Activated CD8-positive, alpha-beta memory T cell treated with anti-CD3 and anti-CD28 coated beads, Interleukin-2, amount 50 U/mL, for 48 hours (primary cell): ENCODE measurements around the gene ZNF655.
"Not testable (repeated sequence)": the region's sequence is repeated elsewhere in the genome, so short reads cannot be mapped to it uniquely, and the experiment has no call there.

Source experiments
- DNase-seq: peaks from one replicate; pipeline ENCODE4 v3.0.0-alpha.2; 2020

ZNF655 gene

GRCh38 chr7:99558306-99559174 lies at the start of gene ZNF655:
Gene ZNF655 (plus strand): TSS chr7:99558642. CDS start chr7:99560560, 1,918 bp downstream.
- DNase-seq = peak; percentile 95

- DNase-seq = no peak
These were observed 44.4 kb upstream of the ZNF655 start for GRCh38 chr7:99514050-99514449.

DNA sequence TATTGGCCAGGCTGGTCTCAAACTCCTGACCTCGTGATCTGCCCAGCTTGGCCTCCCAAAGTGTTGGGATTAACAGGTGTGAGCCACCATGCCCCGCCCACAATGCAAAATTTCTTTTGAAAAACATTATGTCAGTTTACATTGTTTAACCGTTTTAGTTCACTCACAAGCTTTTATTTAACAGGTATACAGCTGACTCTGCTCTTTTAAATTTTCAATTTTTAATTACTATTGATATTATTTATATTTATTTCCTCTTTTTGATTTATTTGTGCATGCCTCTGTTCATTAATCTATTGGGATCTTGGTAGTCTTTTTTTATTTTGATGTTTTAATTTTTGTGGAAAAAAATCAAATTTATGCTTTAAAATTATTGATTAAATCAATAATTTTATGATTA lies 37.0 kb upstream of the ZNF655 start:
- DNase-seq = no peak

GRCh38 chr7:99525713-99526440 lies 32.6 kb upstream of the ZNF655 start:
- no peak for DNase-seq

- no peak for DNase-seq
These were observed 27.1 kb upstream of the ZNF655 start for GRCh38 chr7:99531354-99531765.

- no peak for DNase-seq
These were observed 22.8 kb upstream of the ZNF655 start for GRCh38 chr7:99535667-99536066.

- DNase-seq = no peak
These were observed 19.1 kb upstream of the ZNF655 start for GRCh38 chr7:99539213-99539811.

- DNase-seq = no peak
These were observed 17.9 kb upstream of the ZNF655 start for GRCh38 chr7:99540542-99540941.

DNA sequence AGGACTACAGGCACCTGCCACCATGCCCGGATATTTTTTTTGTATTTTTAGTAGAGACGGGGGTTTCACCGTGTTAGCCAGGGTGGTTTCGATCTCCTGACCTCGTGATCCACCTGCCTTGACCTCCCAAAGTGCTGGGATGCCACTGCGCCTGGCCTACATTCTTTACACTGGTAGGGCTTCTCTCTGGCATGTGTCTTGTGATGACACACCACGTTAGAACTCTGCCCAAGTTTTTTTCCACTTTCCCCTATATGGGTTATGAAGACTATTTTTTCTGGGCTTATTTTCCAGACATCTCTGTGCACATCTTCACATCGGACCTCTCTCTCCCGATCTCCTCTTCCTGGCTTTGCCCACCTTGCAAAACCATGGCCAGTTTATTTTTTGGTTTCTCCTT lies 17.2 kb upstream of the ZNF655 start:
- no peak for DNase-seq

GRCh38 chr7:99543081-99543671 lies 15.3 kb upstream of the ZNF655 start:
- no peak for DNase-seq

GRCh38 chr7:99543916-99544315 lies 14.5 kb upstream of the ZNF655 start:
- DNase-seq = no peak

DNA sequence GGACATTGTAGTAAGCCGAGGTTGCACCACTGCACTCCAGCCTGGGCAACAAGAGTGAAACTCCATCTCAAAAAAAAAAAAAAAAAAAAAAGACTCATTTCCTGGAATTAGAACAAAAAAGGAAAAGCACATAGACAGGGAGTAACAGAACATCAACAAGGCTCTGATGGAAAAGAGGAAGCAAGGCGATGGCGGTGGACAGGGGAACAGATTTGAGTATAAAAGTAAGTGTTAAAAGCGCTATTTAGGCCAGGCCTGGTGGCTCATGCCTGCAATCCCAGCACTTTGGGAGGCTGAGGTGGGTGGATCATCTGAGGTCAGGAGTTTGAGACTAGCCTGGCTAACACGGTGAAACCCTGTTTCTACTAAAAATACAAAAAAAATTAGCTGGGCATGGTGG lies 13.1 kb upstream of the ZNF655 start:
- DNase-seq = not testable (repeated sequence)

GRCh38 chr7:99549545-99549944 lies 8.9 kb upstream of the ZNF655 start:
- DNase-seq = not testable (repeated sequence)

DNA sequence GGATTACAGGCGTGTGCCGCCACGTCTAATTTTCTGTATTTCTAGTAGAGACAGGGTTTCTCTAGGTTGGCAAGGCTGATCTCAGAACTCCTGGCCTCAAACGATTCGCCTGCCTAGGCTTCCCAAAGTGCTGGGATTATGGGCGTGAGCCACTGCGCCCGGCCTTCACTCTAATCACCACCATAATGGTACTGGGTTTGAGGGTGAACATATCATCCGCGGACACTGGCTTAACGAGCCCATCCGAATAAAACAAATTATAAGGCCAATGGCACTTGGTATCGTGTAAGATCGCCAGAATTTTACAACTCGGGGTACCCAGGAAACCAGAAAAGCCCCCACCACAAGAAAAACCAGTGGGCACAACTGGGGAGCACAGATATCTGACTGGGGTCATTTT lies 7.1 kb upstream of the ZNF655 start:
- no peak for DNase-seq

GRCh38 chr7:99551767-99552463 lies 6.5 kb upstream of the ZNF655 start, which contains the start of gene FAM200A:
Gene FAM200A (minus strand): TSS chr7:99552114. CDS start chr7:99548407, 3,707 bp downstream.
- DNase-seq = peak; percentile 93

DNA sequence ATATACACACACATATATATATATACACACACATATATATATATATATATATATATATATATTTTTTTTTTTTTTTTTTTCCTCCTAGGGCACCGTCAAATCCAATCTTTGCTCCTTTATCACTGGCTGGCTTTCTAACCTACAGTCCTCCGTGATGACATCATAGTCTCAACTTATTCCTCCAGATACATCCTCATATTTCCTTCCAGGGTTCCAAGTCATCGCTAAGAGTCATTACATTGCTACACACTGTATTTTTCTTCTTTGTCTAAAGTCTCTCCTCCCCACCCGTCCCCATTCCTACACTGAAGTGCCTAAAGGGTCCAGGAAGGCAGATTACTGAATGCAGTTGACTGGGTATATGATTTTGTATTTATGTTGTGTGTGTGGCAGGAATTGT lies 5.4 kb upstream of the ZNF655 start:
- DNase-seq = no peak

- no peak for DNase-seq
These were observed 3.5 kb upstream of the ZNF655 start for GRCh38 chr7:99554939-99555338.

GRCh38 chr7:99557196-99557607 lies 1.2 kb upstream of the ZNF655 start:
- DNase-seq = no peak

GRCh38 chr7:99557940-99558305 lies 519 bp upstream of the ZNF655 start:
- DNase-seq = no peak

DNA sequence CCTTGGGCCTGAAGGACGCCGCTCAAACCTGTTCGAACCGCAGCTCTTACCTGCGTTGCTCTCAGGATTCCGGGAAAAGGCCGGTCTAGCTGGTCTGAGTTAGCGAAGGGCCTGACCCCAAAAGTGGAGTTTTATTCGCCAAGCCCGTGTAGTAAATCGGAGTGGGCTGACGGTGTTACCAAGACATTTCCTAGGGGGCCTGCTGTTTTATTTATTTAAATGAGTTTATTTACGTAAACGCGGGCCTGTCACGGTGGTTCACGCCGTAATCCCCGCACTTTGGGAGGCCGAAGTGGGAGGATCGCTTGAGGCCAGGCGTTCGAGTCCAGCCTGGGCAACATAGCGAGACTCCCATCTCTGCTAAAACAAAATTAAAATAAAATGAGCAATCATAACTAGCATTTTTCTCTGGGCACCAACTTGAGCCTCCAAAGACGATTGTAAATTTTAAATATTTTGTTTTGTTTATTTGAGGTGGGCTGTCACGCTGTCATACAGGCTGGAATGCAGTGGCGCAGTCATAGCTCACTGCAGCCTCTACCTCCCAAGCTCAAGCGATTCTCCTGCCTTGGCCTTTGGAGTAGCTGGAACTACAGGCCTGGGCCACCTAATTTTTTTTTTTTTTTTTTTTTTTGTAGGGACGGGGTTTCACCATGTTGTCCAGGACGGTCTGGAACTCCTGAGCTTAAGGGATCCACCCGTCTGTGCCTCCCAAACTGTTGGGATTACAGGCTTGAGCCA lies 903 bp downstream of the ZNF655 start:
- DNase-seq = no peak

GRCh38 chr7:99560834-99561736 lies 2.6 kb downstream of the ZNF655 start:
- DNase-seq = no peak
